ENCODE data around the gene CNPPD1.

The CNPPD1 gene

GRCh38 chr2:219122202-219122980 lies 54.3 kb downstream of the CNPPD1 start:
- no peak for DNase-seq (ENCODE audit: low read depth in 3 of 3)

Data from stimulated activated CD4-positive, alpha-beta T cell treated with anti-CD3 and anti-CD28 coated beads, TNF-alpha, amount 100 ng/mL, for 24 hours (primary cell).